Measurements from ENCODE around the gene HUNK. TPM values are rescaled to one million over a fixed set of nuclear protein-coding genes. Genes with fewer than 3 reads are reported as not detected.
"Not testable (repeated sequence)": the region's sequence is repeated elsewhere in the genome, so short reads cannot be mapped to it uniquely, and the experiment has no call there.

Gene HUNK
- polyA plus RNA-seq, 1 donor = 9.1 TPM

GRCh38 chr21:31946876-31947550 lies 74.2 kb downstream of the HUNK start:
- WGBS (ENCODE audit: insufficient coverage, low lambda C conversion rate) = no CpG with 5 or more reads among the region's 32 CpGs
- not testable (repeated sequence) for H3K4me3 ChIP-seq (ENCODE audit: low read length); H3K4me1 ChIP-seq (ENCODE audit: control insufficient read depth, insufficient read depth, low read length); H3K27me3 ChIP-seq (ENCODE audit: control insufficient read depth, insufficient read depth, low read length); H3K27ac ChIP-seq (ENCODE audit: low read length); H3K9me3 ChIP-seq (ENCODE audit: control insufficient read depth, low read depth, low read length); DNase-seq
- H3K36me3 ChIP-seq (ENCODE audit: control insufficient read depth, insufficient read depth, low read length) = peaks cover 51% of the 10 kb centered on the region

DNA sequence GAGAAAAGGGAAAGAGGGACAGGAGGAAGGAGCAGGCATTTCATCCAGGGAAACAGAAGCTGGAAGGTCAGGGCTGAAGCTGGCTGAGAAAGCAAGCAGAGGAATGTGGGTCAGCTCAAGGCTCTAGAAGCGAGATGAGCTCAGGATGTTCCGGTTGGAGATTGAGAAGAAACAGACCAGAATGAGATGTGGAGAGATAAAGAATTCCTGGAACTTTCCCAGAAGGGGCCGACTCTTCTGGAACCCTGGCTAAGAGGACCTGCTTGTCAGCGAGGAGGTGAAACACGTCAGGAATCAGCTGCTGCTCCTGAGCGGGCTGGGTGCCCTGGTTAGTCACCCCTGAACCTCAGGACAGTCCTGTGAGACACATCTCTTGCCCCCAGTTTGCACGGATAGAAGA lies 75.9 kb downstream of the HUNK start:
- no peak for DNase-seq
- peaks cover 51% of the 10 kb centered on the region for H3K36me3 ChIP-seq (ENCODE audit: control insufficient read depth, insufficient read depth, low read length)
- no peaks in the 10 kb centered on the region for H3K4me1 ChIP-seq (ENCODE audit: control insufficient read depth, insufficient read depth, low read length)
- no peaks in the 10 kb centered on the region for H3K27me3 ChIP-seq (ENCODE audit: control insufficient read depth, insufficient read depth, low read length)
- H3K9me3 ChIP-seq (ENCODE audit: control insufficient read depth, low read depth, low read length) = no peaks in the 10 kb centered on the region
- H3K27ac ChIP-seq (ENCODE audit: low read length) = no peak overlapping the region
- WGBS (ENCODE audit: insufficient coverage, low lambda C conversion rate) = 100% methylated on average over 2 of the region's 7 CpGs
- no peak overlapping the region for H3K4me3 ChIP-seq (ENCODE audit: low read length)

DNA sequence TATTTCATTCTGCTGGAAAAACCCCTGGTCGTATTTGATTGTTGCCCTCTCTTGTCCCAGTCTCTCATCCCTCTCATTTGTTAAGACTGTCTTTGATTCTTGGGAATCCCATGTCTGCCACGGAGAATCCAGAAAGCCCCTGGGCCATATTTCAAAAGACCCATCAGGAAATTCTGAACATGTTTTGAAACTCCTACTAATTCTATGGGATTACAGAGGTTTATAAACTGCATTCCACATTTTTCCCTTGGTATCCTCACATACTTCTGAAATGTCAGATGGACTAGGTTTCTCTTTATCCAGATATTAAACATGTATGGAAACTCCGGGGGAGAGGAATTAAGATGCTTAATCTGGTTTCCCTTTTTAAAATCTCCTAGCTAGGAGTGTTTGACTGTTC lies 80.0 kb downstream of the HUNK start:
- Histone ChIP-seq H3K4me1 (ENCODE audit: control insufficient read depth, insufficient read depth, low read length) (no peaks in the 10 kb centered on the region), H3K4me3 (ENCODE audit: low read length) (no peak overlapping the region), H3K36me3 (ENCODE audit: control insufficient read depth, insufficient read depth, low read length) (peaks cover 47% of the 10 kb centered on the region), H3K27ac (ENCODE audit: low read length) (no peak overlapping the region), H3K9me3 (ENCODE audit: control insufficient read depth, low read depth, low read length) (no peaks in the 10 kb centered on the region), H3K27me3 (ENCODE audit: control insufficient read depth, insufficient read depth, low read length) (no peaks in the 10 kb centered on the region)
- no peak for DNase-seq
- 90% methylated on average over 2 of the region's 3 CpGs for WGBS (ENCODE audit: insufficient coverage, low lambda C conversion rate)

GRCh38 chr21:31957631-31958030 lies 84.8 kb downstream of the HUNK start:
- H3K27me3 ChIP-seq (ENCODE audit: control insufficient read depth, insufficient read depth, low read length) = no peaks in the 10 kb centered on the region
- no peaks in the 10 kb centered on the region for H3K9me3 ChIP-seq (ENCODE audit: control insufficient read depth, low read depth, low read length)
- no CpG with 5 or more reads among the region's 2 CpGs for WGBS (ENCODE audit: insufficient coverage, low lambda C conversion rate)
- H3K4me3 ChIP-seq (ENCODE audit: low read length) = no peak overlapping the region
- no peak for DNase-seq
- peaks cover 35% of the 10 kb centered on the region for H3K36me3 ChIP-seq (ENCODE audit: control insufficient read depth, insufficient read depth, low read length)
- no peaks in the 10 kb centered on the region for H3K4me1 ChIP-seq (ENCODE audit: control insufficient read depth, insufficient read depth, low read length)
- H3K27ac ChIP-seq (ENCODE audit: low read length) = no peak overlapping the region

- Histone ChIP-seq H3K27ac (ENCODE audit: low read length) (no peak overlapping the region), H3K4me1 (ENCODE audit: control insufficient read depth, insufficient read depth, low read length) (no peaks in the 10 kb centered on the region), H3K9me3 (ENCODE audit: control insufficient read depth, low read depth, low read length) (no peaks in the 10 kb centered on the region), H3K4me3 (ENCODE audit: low read length) (no peak overlapping the region), H3K27me3 (ENCODE audit: control insufficient read depth, insufficient read depth, low read length) (no peaks in the 10 kb centered on the region), H3K36me3 (ENCODE audit: control insufficient read depth, insufficient read depth, low read length) (peaks cover 33% of the 10 kb centered on the region)
- no peak for DNase-seq
- no CpG with 5 or more reads among the region's 2 CpGs for WGBS (ENCODE audit: insufficient coverage, low lambda C conversion rate)
These were observed 87.1 kb downstream of the HUNK start for GRCh38 chr21:31959881-31960280.

GRCh38 chr21:31961027-31961426 lies 88.2 kb downstream of the HUNK start:
- no peaks in the 10 kb centered on the region for H3K27me3 ChIP-seq (ENCODE audit: control insufficient read depth, insufficient read depth, low read length)
- H3K27ac ChIP-seq (ENCODE audit: low read length) = no peak overlapping the region
- peaks cover 31% of the 10 kb centered on the region for H3K36me3 ChIP-seq (ENCODE audit: control insufficient read depth, insufficient read depth, low read length)
- H3K4me1 ChIP-seq (ENCODE audit: control insufficient read depth, insufficient read depth, low read length) = no peaks in the 10 kb centered on the region
- no peak for DNase-seq
- 100% methylated on average over 1 of the region's 3 CpGs for WGBS (ENCODE audit: insufficient coverage, low lambda C conversion rate)
- H3K4me3 ChIP-seq (ENCODE audit: low read length) = no peak overlapping the region
- H3K9me3 ChIP-seq (ENCODE audit: control insufficient read depth, low read depth, low read length) = no peaks in the 10 kb centered on the region

DNA sequence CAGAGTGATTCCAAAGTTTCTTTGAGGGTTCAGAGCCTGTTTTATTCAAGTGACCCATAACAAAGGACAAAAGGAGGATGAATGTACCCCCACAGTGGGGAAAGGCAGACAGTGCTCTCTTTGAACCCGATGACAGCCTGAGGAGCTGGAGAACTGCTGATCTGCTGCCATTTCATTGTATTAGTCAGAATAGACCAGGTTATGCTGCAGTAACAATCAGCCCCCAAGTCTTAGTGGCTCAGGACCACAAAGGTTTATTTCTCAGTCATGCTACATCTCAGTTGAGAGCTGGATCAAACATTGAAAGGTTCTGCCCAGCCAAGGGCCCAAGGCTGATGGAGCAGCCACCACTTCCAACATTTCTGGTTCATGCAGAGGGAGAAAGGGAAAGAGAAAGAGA lies 88.9 kb downstream of the HUNK start:
- H3K27ac ChIP-seq (ENCODE audit: low read length) = no peak overlapping the region
- no peaks in the 10 kb centered on the region for H3K4me1 ChIP-seq (ENCODE audit: control insufficient read depth, insufficient read depth, low read length)
- no peaks in the 10 kb centered on the region for H3K9me3 ChIP-seq (ENCODE audit: control insufficient read depth, low read depth, low read length)
- H3K27me3 ChIP-seq (ENCODE audit: control insufficient read depth, insufficient read depth, low read length) = no peaks in the 10 kb centered on the region
- no peak for DNase-seq
- WGBS (ENCODE audit: insufficient coverage, low lambda C conversion rate) = no CpG with 5 or more reads among the region's 1 CpG
- H3K4me3 ChIP-seq (ENCODE audit: low read length) = no peak overlapping the region
- H3K36me3 ChIP-seq (ENCODE audit: control insufficient read depth, insufficient read depth, low read length) = peaks cover 30% of the 10 kb centered on the region

DNA sequence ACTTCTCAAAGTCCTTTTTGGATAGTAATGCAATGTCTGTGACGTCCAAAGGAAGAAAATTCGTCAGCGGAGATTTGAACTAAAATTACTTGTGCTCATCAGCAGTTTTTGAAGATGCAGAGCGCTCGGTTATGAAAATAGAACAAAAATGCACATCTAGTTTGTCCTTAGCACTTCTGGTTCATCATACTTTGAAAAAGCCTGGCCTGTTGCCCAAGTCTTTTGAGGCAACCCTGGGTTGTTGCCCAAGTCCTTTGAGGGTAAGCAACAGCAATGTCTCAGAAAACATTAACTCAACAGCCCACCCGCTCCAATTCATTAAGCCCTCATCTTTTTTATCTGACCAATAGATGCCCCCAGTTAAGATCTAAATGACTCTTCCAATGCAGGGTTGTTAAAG lies 91.9 kb downstream of the HUNK start:
- no peak overlapping the region for H3K4me3 ChIP-seq (ENCODE audit: low read length)
- no peak for DNase-seq
- no CpG with 5 or more reads among the region's 6 CpGs for WGBS (ENCODE audit: insufficient coverage, low lambda C conversion rate)
- H3K36me3 ChIP-seq (ENCODE audit: control insufficient read depth, insufficient read depth, low read length) = peaks cover 37% of the 10 kb centered on the region
- H3K27ac ChIP-seq (ENCODE audit: low read length) = no peak overlapping the region
- no peaks in the 10 kb centered on the region for H3K9me3 ChIP-seq (ENCODE audit: control insufficient read depth, low read depth, low read length)
- H3K4me1 ChIP-seq (ENCODE audit: control insufficient read depth, insufficient read depth, low read length) = no peaks in the 10 kb centered on the region
- H3K27me3 ChIP-seq (ENCODE audit: control insufficient read depth, insufficient read depth, low read length) = no peaks in the 10 kb centered on the region

- DNase-seq = no peak
- Histone ChIP-seq H3K36me3 (ENCODE audit: control insufficient read depth, insufficient read depth, low read length) (peaks cover 32% of the 10 kb centered on the region), H3K27ac (ENCODE audit: low read length) (no peak overlapping the region), H3K4me1 (ENCODE audit: control insufficient read depth, insufficient read depth, low read length) (no peaks in the 10 kb centered on the region), H3K4me3 (ENCODE audit: low read length) (no peak overlapping the region), H3K27me3 (ENCODE audit: control insufficient read depth, insufficient read depth, low read length) (no peaks in the 10 kb centered on the region), H3K9me3 (ENCODE audit: control insufficient read depth, low read depth, low read length) (no peaks in the 10 kb centered on the region)
- WGBS (ENCODE audit: insufficient coverage, low lambda C conversion rate) = 90% methylated on average over 3 of the region's 7 CpGs
These were observed 94.5 kb downstream of the HUNK start for GRCh38 chr21:31967334-31967733.

GRCh38 chr21:31972622-31973021 lies 99.8 kb downstream of the HUNK start:
- Histone ChIP-seq H3K4me3 (ENCODE audit: low read length) (no peak overlapping the region), H3K36me3 (ENCODE audit: control insufficient read depth, insufficient read depth, low read length) (peaks cover 55% of the 10 kb centered on the region), H3K9me3 (ENCODE audit: control insufficient read depth, low read depth, low read length) (no peaks in the 10 kb centered on the region), H3K27me3 (ENCODE audit: control insufficient read depth, insufficient read depth, low read length) (no peaks in the 10 kb centered on the region), H3K4me1 (ENCODE audit: control insufficient read depth, insufficient read depth, low read length) (no peaks in the 10 kb centered on the region), H3K27ac (ENCODE audit: low read length) (no peak overlapping the region)
- DNase-seq = no peak
- WGBS (ENCODE audit: insufficient coverage, low lambda C conversion rate) = no CpG with 5 or more reads among the region's 7 CpGs

- H3K9me3 ChIP-seq (ENCODE audit: control insufficient read depth, low read depth, low read length) = no peaks in the 10 kb centered on the region
- peaks cover 47% of the 10 kb centered on the region for H3K36me3 ChIP-seq (ENCODE audit: control insufficient read depth, insufficient read depth, low read length)
- H3K27ac ChIP-seq (ENCODE audit: low read length) = no peak overlapping the region
- H3K4me1 ChIP-seq (ENCODE audit: control insufficient read depth, insufficient read depth, low read length) = no peaks in the 10 kb centered on the region
- no peak overlapping the region for H3K4me3 ChIP-seq (ENCODE audit: low read length)
- no peaks in the 10 kb centered on the region for H3K27me3 ChIP-seq (ENCODE audit: control insufficient read depth, insufficient read depth, low read length)
- no peak for DNase-seq
- WGBS (ENCODE audit: insufficient coverage, low lambda C conversion rate) = no CpG with 5 or more reads among the region's 6 CpGs
These were observed 100.7 kb downstream of the HUNK start for GRCh38 chr21:31973402-31973944.

Data from large intestine (tissue), 3 donors.